WERI-Rb-1 (cell line): ENCODE results near the gene SRGAP1.

Experiments
- DNase-seq: peaks from one replicate; pipeline ENCODE4 v3.0.0-alpha.2; 2020
- H3K27ac ChIP-seq: fragments of 250-450 bp; sonication (Bioruptor Pico); 2 replicates; pipeline ENCODE4 v1.5.1; 2020; ENCODE audit warnings: mild to moderate bottlenecking, moderate library complexity
- H3K27me3 ChIP-seq: fragments of 250-450 bp; sonication (Bioruptor Pico); 2 replicates; pipeline ENCODE4 v1.5.1; 2021; ENCODE audit warnings: mild to moderate bottlenecking, low read depth, moderate library complexity; ENCODE audit not compliant: insufficient read depth, severe bottlenecking
- H3K36me3 ChIP-seq: fragments of 250-450 bp; sonication (Bioruptor Pico); 2 replicates; pipeline ENCODE4 v1.5.1; 2020; ENCODE audit warnings: mild to moderate bottlenecking, moderate library complexity
- H3K4me3 ChIP-seq: 2 replicates; pipeline ENCODE4 v1.5.1; 2011; ENCODE audit warnings: low read depth, mild to moderate bottlenecking, control low read depth, low read length
- H3K9me3 ChIP-seq: fragments of 250-450 bp; sonication (Bioruptor Pico); 2 replicates; pipeline ENCODE4 v1.5.1; 2021; ENCODE audit warnings: mild to moderate bottlenecking, moderate library complexity; ENCODE audit not compliant: severe bottlenecking
- CTCF ChIP-seq: IDR thresholded peaks from 2 replicates; pipeline ENCODE4 v1.5.1; 2011; ENCODE audit warnings: low read depth, mild to moderate bottlenecking, control low read depth, inconsistent platforms, low read length

Gene SRGAP1

GRCh38 chr12:64090047-64090446 lies 245.5 kb downstream of the SRGAP1 start:
- Histone ChIP-seq H3K27ac (no peak overlapping the region), H3K4me3 (no peak overlapping the region), H3K36me3 (no peaks in the 10 kb centered on the region), H3K27me3 (no peaks in the 10 kb centered on the region), H3K9me3 (no peaks in the 10 kb centered on the region)
- no peak for TF ChIP-seq CTCF
- DNase-seq = no peak

DNA sequence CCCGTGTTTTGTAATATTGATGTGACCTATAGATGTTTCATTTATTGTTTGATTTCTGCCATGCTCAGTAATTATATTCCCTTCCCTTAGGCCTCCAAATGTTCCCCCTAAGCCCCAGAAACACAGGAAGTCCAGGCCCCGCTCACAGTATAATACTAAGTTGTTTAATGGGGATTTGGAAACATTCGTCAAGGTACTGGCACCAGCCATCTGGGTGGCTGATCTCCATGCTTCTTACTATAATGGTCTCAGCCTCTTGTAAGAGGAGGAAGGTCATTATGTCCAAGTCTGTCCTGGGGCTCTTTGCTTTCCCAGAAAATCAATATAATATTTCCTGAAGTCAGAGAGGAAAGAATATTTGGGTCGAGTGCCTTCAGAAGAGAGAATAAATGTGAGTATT lies 246.7 kb downstream of the SRGAP1 start:
- TF ChIP-seq CTCF = no peak
- Histone ChIP-seq H3K27me3 (no peaks in the 10 kb centered on the region), H3K27ac (0 out of 2 replicates have a peak overlapping the region, but pooled peaks have one; percentile 15), H3K36me3 (no peaks in the 10 kb centered on the region), H3K4me3 (no peak overlapping the region), H3K9me3 (no peaks in the 10 kb centered on the region)
- DNase-seq = peak; percentile 53

DNA sequence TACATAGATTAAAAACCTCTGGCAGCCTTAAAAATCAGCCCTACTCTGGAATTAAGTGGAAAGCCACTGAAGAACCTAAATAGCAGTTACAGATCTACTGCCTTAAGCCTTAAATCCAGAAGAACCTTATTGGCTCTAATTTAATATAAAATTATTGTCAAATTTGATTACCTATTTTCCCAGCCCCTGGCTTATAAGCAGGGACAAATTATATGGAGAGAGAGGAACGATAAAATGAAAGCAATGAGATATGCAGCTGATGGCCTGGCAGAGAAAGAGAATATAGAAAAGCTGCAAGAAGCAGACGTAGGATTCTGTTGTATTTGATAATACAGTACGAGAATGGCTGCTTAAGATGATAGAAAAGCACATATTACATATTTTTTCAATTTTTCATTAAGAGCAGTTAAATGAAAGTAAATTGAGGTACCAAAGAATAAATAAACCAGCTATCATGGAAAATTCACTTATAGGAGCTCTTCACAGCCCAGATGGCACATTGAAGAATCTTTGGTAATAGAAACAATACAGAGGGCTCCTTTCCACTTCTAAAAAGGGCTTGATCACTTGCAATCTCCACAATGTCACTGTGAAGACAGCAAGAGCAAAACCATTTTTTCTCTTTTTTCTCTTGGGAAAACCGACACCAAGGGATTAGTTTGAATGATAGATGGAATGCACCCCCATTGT lies 248.2 kb downstream of the SRGAP1 start:
- no peak for DNase-seq
- TF ChIP-seq CTCF = no peak
- Histone ChIP-seq H3K36me3 (no peaks in the 10 kb centered on the region), H3K4me3 (no peak overlapping the region), H3K27me3 (no peaks in the 10 kb centered on the region), H3K9me3 (no peaks in the 10 kb centered on the region), H3K27ac (no peak overlapping the region)

- H3K27ac ChIP-seq = 0 out of 2 replicates have a peak overlapping the region, but pooled peaks have one; percentile 2
- no peaks in the 10 kb centered on the region for H3K36me3 ChIP-seq
- TF ChIP-seq CTCF = no peak
- no peak overlapping the region for H3K4me3 ChIP-seq
- H3K27me3 ChIP-seq = no peaks in the 10 kb centered on the region
- no peaks in the 10 kb centered on the region for H3K9me3 ChIP-seq
- no peak for DNase-seq
These were observed 249.2 kb downstream of the SRGAP1 start for GRCh38 chr12:64093689-64094088.

DNA sequence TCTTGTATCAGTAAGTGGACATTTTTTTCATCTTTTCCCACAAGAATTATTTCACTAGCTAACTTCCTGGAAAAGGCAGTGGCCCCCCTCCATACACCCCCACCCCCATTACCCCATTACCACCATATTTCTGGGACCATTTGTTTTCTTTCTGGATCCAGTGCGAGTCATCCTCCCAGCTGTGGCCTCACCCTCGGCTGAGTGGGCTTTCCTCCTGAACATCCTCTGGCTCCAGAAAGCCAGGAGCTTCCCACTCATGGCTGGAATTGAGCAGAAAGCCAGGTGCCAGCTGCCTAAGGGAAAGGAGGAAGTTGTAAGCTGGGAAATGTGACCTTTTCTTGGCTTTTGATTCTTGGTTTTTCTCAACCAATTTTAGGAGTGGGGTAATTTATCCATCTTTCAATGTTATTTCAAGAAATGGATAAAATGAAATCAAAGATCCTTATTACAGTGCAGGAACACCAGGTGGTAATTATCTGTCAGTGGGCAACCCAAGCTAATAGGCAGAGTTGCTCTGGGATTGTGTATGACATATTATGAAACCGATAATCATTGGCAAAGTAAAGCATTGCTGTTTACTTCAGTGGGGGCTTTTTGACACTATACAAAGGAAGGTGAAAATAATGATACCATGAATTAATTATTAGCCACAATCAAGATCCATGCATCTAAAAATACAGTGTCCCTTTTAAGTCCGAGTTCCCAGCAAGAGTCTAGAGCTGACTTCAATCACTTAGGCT lies 253.0 kb downstream of the SRGAP1 start:
- H3K36me3 ChIP-seq = no peaks in the 10 kb centered on the region
- H3K9me3 ChIP-seq = no peaks in the 10 kb centered on the region
- no peaks in the 10 kb centered on the region for H3K27me3 ChIP-seq
- no peak overlapping the region for H3K27ac ChIP-seq
- H3K4me3 ChIP-seq = no peak overlapping the region
- TF ChIP-seq CTCF = no peak
- DNase-seq = no peak
